ENCODE data around the gene TGFB2. TPM values are rescaled to one million over a fixed set of nuclear protein-coding genes. Genes with fewer than 3 reads are reported as not detected.

Gene TGFB2
- polyA plus RNA-seq, 6 donors from 2014 or later, result 0.23 to 1.1 (median 0.43) TPM; not detected in 1

GRCh38 chr1:218461351-218461750, 116.2 kb downstream of the TGFB2 start:
- Mint-ChIP-seq H3K27ac (no peak overlapping the region), H3K27me3 (peaks cover 0 to 5% (median 5%) of the 10 kb centered on the region in 3 donors), H3K4me3 (no peak overlapping the region), H3K4me1 (peaks cover 7 to 19% (median 7%) of the 10 kb centered on the region in 3 donors), H3K9me3 (peaks cover 0 to 2% (median 0%) of the 10 kb centered on the region in 7 donors), H3K36me3 (no peaks in the 10 kb centered on the region)
- no peak for ATAC-seq (ENCODE audit: low read depth in 2 of 2)
- no peak for DNase-seq

GRCh38 chr1:218462116-218462515, 117.0 kb downstream of the TGFB2 start:
- no peak overlapping the region for H3K4me3 Mint-ChIP-seq
- H3K27ac Mint-ChIP-seq, result no peak overlapping the region
- ATAC-seq (ENCODE audit: low read depth in 2 of 2) (no peak), DNase-seq (no peak)
- H3K4me1 Mint-ChIP-seq, result peaks cover 7 to 16% (median 7%) of the 10 kb centered on the region in 3 donors
- no peaks in the 10 kb centered on the region for H3K9me3 Mint-ChIP-seq
- peaks cover 0 to 5% (median 5%) of the 10 kb centered on the region in 3 donors for H3K27me3 Mint-ChIP-seq
- H3K36me3 Mint-ChIP-seq, result no peaks in the 10 kb centered on the region

GRCh38 chr1:218462587-218462986, 117.5 kb downstream of the TGFB2 start:
- H3K36me3 Mint-ChIP-seq, result no peaks in the 10 kb centered on the region
- no peaks in the 10 kb centered on the region for H3K9me3 Mint-ChIP-seq
- no peak overlapping the region for H3K4me3 Mint-ChIP-seq
- no peak overlapping the region for H3K27ac Mint-ChIP-seq
- peaks cover 7 to 16% (median 7%) of the 10 kb centered on the region in 3 donors for H3K4me1 Mint-ChIP-seq
- H3K27me3 Mint-ChIP-seq, result peaks cover 0 to 5% (median 3%) of the 10 kb centered on the region in 3 donors
- ATAC-seq (ENCODE audit: low read depth in 2 of 2) (no peak), DNase-seq (no peak)

GRCh38 chr1:218463194-218464156, 118.3 kb downstream of the TGFB2 start:
- ATAC-seq (ENCODE audit: low read depth in 2 of 2), result no peak
- no peak overlapping the region for H3K4me3 Mint-ChIP-seq
- DNase-seq, result no peak
- H3K9me3 Mint-ChIP-seq, result no peaks in the 10 kb centered on the region
- H3K27me3 Mint-ChIP-seq, result peaks cover 0 to 5% (median 0%) of the 10 kb centered on the region in 3 donors
- H3K36me3 Mint-ChIP-seq, result no peaks in the 10 kb centered on the region
- peak overlapping the region in 2 of 6 donors; percentile 16 to 60 for H3K27ac Mint-ChIP-seq
- peaks cover 7 to 16% (median 13%) of the 10 kb centered on the region in 3 donors for H3K4me1 Mint-ChIP-seq

GRCh38 chr1:218464871-218465270, 119.7 kb downstream of the TGFB2 start:
- DNase-seq (no peak), ATAC-seq (ENCODE audit: low read depth in 2 of 2) (no peak)
- Mint-ChIP-seq H3K36me3 (no peaks in the 10 kb centered on the region), H3K4me1 (peaks cover 7 to 13% (median 13%) of the 10 kb centered on the region in 3 donors), H3K27me3 (peaks cover 0 to 5% (median 0%) of the 10 kb centered on the region in 3 donors), H3K27ac (no peak overlapping the region), H3K9me3 (no peaks in the 10 kb centered on the region), H3K4me3 (no peak overlapping the region)

GRCh38 chr1:218466341-218467010, 121.3 kb downstream of the TGFB2 start:
- H3K9me3 Mint-ChIP-seq, result no peaks in the 10 kb centered on the region

GRCh38 chr1:218467101-218468072, 122.3 kb downstream of the TGFB2 start:
- Mint-ChIP-seq H3K4me3 (no peak overlapping the region), H3K27me3 (peaks cover 0 to 5% (median 0%) of the 10 kb centered on the region in 3 donors), H3K27ac (no peak overlapping the region), H3K9me3 (no peaks in the 10 kb centered on the region), H3K4me1 (peaks cover 0 to 6% (median 5%) of the 10 kb centered on the region in 3 donors), H3K36me3 (no peaks in the 10 kb centered on the region)
- no peak for ATAC-seq (ENCODE audit: low read depth in 2 of 2)
- no peak for DNase-seq

More at GRCh38 chr1:218466341-218467010, 121.3 kb downstream of the TGFB2 start:
- Mint-ChIP-seq H3K4me3 (no peak overlapping the region), H3K4me1 (peaks cover 0 to 6% (median 3%) of the 10 kb centered on the region in 3 donors), H3K27ac (peak overlapping the region in 1 of 6 donors; percentile 35), H3K27me3 (peaks cover 0 to 5% (median 0%) of the 10 kb centered on the region in 3 donors), H3K36me3 (no peaks in the 10 kb centered on the region)
- DNase-seq (no peak), ATAC-seq (ENCODE audit: low read depth in 2 of 2) (no peak)

GRCh38 chr1:218468711-218469110, 123.6 kb downstream of the TGFB2 start:
- ATAC-seq (ENCODE audit: low read depth in 2 of 2), result no peak
- DNase-seq, result no peak
- H3K4me1 Mint-ChIP-seq, result peaks cover 8 to 17% (median 14%) of the 10 kb centered on the region in 3 donors

GRCh38 chr1:218472885-218473284, 127.7 kb downstream of the TGFB2 start:
- Mint-ChIP-seq H3K27ac (peak overlapping the region in 5 of 6 donors; percentile 54 to 97 (median 72)), H3K36me3 (no peaks in the 10 kb centered on the region), H3K4me3 (peak overlapping the region; percentile 1 to 69 (median 46)), H3K27me3 (no peaks in the 10 kb centered on the region), H3K4me1 (peaks cover 18 to 48% (median 27%) of the 10 kb centered on the region in 3 donors), H3K9me3 (no peaks in the 10 kb centered on the region)
- no peak for DNase-seq
- ATAC-seq (ENCODE audit: low read depth in 2 of 2), result peak; percentile 57 to 63

More at GRCh38 chr1:218468711-218469110, 123.6 kb downstream of the TGFB2 start:
- H3K36me3 Mint-ChIP-seq, result no peaks in the 10 kb centered on the region
- no peaks in the 10 kb centered on the region for H3K27me3 Mint-ChIP-seq
- no peak overlapping the region for H3K4me3 Mint-ChIP-seq
- H3K27ac Mint-ChIP-seq, result peak overlapping the region in 1 of 6 donors; percentile 27
- H3K9me3 Mint-ChIP-seq, result no peaks in the 10 kb centered on the region

- Mint-ChIP-seq H3K9me3 (no peaks in the 10 kb centered on the region), H3K36me3 (no peaks in the 10 kb centered on the region), H3K27me3 (no peaks in the 10 kb centered on the region), H3K27ac (peak overlapping the region; percentile 8 to 97 (median 67)), H3K4me1 (peaks cover 18 to 54% (median 23%) of the 10 kb centered on the region in 3 donors), H3K4me3 (peak overlapping the region in 6 of 8 donors; percentile 2 to 69 (median 32))
- ATAC-seq (ENCODE audit: low read depth in 2 of 2) (peak; percentile 83), DNase-seq (peak; percentile 14)
These were observed 128.4 kb downstream of the TGFB2 start for GRCh38 chr1:218473522-218473921.

GRCh38 chr1:218474128-218474527, 129.0 kb downstream of the TGFB2 start:
- H3K4me1 Mint-ChIP-seq, result peaks cover 18 to 52% (median 23%) of the 10 kb centered on the region in 3 donors
- peak overlapping the region in 7 of 8 donors; percentile 5 to 85 (median 69) for H3K4me3 Mint-ChIP-seq
- no peaks in the 10 kb centered on the region for H3K36me3 Mint-ChIP-seq
- no peaks in the 10 kb centered on the region for H3K9me3 Mint-ChIP-seq
- H3K27me3 Mint-ChIP-seq, result no peaks in the 10 kb centered on the region
- H3K27ac Mint-ChIP-seq, result peak overlapping the region; percentile 33 to 97 (median 66)
- DNase-seq (no peak), ATAC-seq (ENCODE audit: low read depth in 2 of 2) (peak in 1 of 2 donors; percentile 24)

GRCh38 chr1:218475275-218475674, 130.1 kb downstream of the TGFB2 start:
- Mint-ChIP-seq H3K27ac (peak overlapping the region in 2 of 6 donors; percentile 8 to 11), H3K36me3 (no peaks in the 10 kb centered on the region), H3K4me1 (peaks cover 18 to 52% (median 23%) of the 10 kb centered on the region in 3 donors), H3K27me3 (no peaks in the 10 kb centered on the region), H3K9me3 (no peaks in the 10 kb centered on the region), H3K4me3 (peak overlapping the region in 1 of 8 donors; percentile 21)
- DNase-seq (no peak), ATAC-seq (ENCODE audit: low read depth in 2 of 2) (no peak)
